Adipose tissue (tissue), 3 donors: ENCODE data around the gene CADM2. TPM values are rescaled to one million over a fixed set of nuclear protein-coding genes. Genes with fewer than 3 reads are reported as not detected.
"Not testable (repeated sequence)": the region's sequence is repeated elsewhere in the genome, so short reads cannot be mapped to it uniquely, and the experiment has no call there.

Source experiments
- H3K27ac ChIP-seq: one replicate; pipeline ENCODE4 v1.5.1; 2013; ENCODE audit warnings: low read depth, low read length
- WGBS, 3 donors: extraction: QIAGEN DNeasy Blood & Tissue Kit; methylation state at CpG; one replicate each; pipeline ENCODE4 v1.1.7; 2013; 5-methylcytosine and 5-hydroxymethylcytosine counted together
- polyA plus RNA-seq, 3 donors: library from polyadenylated mRNA; stranded (reverse); fragments of 200-250 nt; gene quantifications; one replicate each; pipeline ENCODE4 v1.2.3, GENCODE V29; 2013
- donor health status: healthy with polysubstance abuse.
- donor health status: Bipolar disorder and iron deficiency.
- donor health status: healthy.

CADM2 gene
- polyA plus RNA-seq, 3 donors: 0.22 to 2.5 (median 0.34) TPM

DNA sequence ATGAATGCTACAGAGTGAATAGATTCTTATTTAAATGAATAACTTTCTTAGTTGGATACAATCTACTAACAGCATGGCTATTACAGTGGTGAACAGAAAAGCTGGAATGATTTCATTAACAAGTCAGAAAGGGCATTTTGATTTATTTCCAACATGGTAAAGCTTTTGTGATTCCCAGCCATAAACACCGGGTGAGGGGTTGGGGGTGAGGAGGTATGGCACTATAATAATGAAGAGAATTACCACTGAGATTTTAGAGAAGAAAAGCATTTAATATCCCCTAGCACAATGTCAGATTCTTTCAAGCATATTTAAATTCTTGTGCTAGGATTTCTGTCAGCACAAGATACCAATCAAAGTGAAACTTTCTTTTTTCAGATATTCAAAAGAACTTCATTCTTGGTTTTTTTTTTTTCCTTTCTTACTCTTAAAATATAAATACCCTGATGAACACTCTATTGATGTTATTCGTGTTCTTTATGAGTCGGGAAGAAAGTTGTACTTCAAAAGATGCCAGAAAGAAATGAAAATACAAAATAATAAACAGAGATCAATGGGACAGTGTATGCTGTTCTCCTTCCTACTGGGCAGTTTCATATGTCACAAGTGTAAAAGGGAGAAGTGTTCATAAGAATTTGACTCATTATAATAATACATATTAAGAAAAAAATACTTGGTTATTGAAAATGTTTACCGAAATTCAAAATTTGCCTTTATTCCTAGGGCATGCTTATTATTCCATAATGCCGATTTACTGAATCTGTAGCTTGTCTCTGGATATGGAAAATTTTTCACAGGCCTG is 522.8 kb downstream of the CADM2 start:
- WGBS, 3 donors: 78 to 86% (median 82%) methylated on average over 5 of the region's 5 CpGs
- no peak overlapping the region for H3K27ac ChIP-seq

DNA sequence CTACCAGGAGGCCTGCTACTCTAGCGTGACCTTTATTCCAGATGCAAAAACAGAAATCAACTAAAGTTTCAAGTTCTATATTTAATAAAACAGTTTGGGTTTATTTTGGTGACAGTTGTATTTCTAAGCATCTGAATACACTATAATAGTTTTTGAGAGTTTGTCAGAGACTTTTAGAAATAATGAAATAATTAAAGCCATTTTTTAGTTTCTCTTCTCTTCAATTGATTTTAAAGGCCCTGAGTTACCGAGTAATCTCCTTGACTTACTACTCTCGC is 523.4 kb downstream of the CADM2 start:
- 82 to 93% (median 91%) methylated on average over 3 of the region's 3 CpGs for WGBS, 3 donors
- H3K27ac ChIP-seq: no peak overlapping the region

DNA sequence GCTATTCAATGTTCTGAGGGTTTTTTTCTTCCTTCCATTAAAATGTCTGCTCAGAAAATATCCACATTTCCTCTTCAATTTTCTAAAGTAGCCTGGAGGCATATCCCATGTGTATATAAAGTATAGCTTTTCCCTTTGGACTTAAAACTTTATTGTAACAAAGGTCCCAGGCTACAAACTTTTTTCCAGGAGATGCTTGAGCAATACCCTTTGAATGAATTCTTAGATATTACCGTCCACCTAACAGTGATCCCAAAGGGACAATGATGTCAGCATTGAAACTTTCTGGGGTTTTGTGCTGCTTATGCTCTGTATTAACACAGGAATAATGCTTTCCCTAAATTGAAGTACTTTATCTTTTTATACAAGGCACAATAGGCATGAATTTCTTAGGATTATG is 525.2 kb downstream of the CADM2 start:
- H3K27ac ChIP-seq: no peak overlapping the region
- 63 to 80% (median 72%) methylated on average over 1 of the region's 1 CpG for WGBS, 3 donors

DNA sequence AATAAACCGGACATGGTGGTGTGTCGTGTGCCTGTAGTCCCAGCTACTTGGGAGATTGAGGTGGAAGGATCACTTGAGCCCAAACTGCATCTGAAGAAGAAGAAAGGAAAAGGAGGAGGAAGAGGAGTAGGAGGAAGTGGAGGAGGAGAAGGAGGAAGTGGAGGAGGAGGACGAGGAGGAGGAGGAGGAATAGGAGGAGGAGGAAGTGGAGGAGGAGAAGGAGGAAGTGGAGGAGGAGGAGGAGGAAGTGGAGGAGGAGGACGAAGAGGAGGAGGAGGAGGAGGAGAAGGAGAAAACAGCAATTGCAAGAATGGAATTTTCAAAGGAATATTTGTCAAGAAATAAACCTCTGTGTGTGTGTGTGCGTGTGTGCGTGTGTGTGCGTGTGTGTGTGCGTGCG is 528.6 kb downstream of the CADM2 start:
- 79 to 81% (median 79%) methylated on average over 9 of the region's 9 CpGs for WGBS, 3 donors
- H3K27ac ChIP-seq: no peak overlapping the region

DNA sequence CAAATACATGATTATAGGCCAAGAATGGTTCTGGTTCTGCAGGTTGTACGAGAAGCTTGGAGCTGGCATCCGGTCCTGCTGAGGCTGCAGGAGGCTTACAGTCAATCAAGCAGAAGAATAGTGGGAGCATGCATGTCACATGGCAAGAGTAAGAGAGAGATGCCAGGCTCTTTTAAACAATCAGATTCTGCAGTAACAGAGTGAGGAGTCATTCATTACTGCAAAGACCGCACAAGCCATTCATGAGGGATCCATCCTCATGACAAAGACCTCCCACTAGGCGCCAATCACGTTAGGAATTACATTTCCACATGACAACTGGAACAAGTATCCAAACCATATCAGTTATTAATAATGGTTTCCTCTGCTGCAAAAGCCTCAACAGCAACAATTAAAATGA is 536.8 kb downstream of the CADM2 start:
- no peak overlapping the region for H3K27ac ChIP-seq
- 66 to 79% (median 74%) methylated on average over 5 of the region's 5 CpGs for WGBS, 3 donors

DNA sequence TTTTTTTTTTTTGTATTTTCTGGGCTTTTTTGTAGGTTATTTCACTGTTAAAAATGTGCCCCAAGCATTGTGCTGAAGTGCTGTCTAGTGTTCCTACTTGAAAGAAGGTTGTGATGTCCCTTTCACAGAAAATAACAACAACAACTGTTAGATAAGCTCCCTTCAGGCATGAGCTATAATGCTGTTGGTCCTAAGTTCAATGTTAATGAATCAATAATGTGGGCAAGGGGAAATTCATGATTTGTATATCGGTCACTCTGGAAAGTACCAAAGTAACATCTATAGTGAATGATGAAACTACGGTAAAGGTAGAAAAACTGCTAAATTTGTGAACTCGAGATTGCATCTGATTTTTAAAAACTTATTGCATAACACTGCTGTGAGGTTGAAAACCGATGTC is 539.4 kb downstream of the CADM2 start:
- 89 to 91% (median 90%) methylated on average over 4 of the region's 4 CpGs for WGBS, 3 donors

DNA sequence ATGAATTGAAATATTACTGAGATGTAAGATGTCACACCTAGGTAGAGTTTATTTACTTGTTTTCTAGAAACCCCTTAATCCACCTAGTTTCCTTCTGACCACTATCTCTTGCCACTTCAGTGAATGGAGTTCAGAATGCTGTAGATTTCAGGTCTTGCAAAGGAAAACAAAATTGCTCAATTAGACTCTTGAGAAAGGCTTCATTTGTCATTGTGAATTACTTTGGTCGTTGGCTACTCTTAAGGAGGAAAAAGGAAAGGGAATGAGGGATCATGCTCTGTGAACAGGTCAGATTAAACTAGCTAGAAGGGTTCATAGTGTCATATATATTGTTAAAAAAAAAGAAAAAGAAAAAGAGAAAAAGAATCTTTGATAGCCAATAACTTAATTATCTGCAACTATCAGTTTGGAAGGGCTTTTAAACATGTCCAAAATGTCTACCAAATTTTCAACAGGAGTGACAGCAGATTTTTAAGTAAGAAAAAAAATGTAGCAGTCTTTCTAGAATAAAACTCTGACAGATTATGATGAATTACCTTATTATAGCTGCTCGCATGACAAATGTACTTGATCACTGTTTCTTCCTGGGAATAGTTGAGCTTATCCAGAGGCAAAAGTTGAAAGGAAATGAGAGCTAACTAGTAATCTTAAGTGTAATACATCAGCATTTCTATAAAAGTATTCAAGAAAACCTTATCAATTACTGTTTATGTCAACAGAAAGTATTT is 543.5 kb downstream of the CADM2 start:
- WGBS, 3 donors: 35 to 38% (median 37%) methylated on average over 2 of the region's 2 CpGs
- no peak overlapping the region for H3K27ac ChIP-seq

More for the DNA sequence above, 539.4 kb downstream of the CADM2 start:
- H3K27ac ChIP-seq: no peak overlapping the region

DNA sequence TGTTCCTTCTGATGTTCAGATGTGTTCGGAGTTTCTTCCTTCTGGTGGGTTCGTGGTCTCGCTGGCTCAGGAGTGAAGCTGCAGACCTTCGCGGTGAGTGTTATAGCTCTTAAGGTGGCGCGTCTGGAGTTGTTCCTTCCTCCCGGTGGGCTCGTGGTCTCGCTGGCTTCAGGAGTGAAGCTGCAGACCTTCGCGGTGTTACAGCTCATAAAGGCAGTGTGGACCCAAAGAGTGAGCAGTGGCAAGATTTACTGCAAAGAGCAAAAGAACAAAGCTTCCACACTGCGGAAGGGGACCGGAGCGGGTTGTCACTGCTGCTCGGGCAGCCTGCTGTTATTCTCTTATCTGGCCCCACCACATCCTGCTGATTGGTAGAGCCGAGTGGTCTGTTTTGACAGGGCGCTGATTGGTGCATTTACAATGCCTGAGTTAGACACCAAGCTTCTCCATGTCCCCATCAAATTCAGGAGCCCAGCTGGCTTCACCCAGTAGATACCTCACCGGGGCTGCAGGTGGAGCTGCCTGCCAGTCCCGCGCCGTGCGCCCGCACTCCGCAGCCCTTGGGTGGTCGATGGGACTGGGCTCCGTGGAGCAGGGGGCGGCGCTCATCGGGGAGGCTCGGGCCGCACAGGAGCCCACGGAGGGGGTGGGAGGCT is 545.5 kb downstream of the CADM2 start:
- H3K27ac ChIP-seq: not testable (repeated sequence)
- WGBS, 3 donors: 83 to 90% (median 86%) methylated on average over 29 to 32 of the region's 33 CpGs

DNA sequence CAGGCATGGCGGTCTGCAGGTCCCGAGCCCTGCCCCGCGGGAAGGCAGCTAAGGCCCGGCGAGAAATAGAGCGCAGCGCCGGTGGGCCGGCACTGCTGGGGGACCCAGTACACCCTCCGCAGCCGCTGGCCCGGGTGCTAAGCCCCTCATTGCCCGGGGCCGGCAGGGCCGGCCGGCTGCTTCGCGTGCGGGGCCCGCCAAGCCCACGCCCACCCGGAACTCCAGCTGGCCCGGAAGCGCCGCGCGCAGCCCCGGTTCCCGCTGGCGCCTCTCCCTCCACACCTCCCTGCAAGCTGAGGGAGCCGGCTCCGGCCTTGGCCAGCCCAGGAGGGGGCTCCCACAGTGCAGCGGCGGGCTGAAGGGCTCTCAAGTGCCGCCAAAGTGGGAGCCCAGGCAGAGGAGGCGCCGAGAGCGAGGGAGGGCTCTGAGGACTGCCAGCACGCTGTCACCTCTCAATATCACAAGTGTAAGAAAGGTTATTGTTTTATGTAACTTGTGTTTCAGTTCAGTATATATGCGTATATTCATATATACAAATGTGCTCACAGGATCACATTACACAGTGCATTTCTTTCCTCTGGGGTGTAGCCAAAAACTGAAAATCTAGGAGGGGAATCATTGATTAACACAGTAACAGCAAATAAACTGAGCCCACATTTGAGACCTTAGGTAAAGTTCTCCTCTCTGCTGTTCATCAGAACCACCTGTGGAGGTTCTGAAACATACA is 546.2 kb downstream of the CADM2 start:
- WGBS, 3 donors: 87 to 90% (median 88%) methylated on average over 19 to 35 of the region's 41 CpGs

DNA sequence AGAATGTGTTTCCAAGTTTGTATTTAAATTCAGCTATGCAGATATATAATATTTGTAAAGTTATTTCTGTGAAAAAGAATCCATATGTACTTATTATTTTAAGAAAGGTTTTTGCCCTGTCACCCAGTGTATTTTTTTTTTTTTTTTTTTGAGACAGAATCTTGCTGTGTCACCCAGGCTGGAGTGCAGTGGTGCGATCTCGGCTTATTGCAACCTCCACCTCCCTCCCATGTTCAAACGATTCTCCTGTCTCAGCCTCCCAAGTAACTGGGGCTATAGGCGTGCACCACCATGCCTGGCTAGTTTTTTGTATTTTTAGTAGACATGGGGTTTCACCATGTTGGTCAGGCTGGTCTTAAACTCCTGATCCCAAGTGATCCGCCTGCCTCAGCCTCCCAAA is 548.3 kb downstream of the CADM2 start:
- WGBS, 3 donors: 83 to 90% (median 89%) methylated on average over 5 of the region's 5 CpGs
- not testable (repeated sequence) for H3K27ac ChIP-seq

More for the DNA sequence above, 546.2 kb downstream of the CADM2 start:
- H3K27ac ChIP-seq: not testable (repeated sequence)

DNA sequence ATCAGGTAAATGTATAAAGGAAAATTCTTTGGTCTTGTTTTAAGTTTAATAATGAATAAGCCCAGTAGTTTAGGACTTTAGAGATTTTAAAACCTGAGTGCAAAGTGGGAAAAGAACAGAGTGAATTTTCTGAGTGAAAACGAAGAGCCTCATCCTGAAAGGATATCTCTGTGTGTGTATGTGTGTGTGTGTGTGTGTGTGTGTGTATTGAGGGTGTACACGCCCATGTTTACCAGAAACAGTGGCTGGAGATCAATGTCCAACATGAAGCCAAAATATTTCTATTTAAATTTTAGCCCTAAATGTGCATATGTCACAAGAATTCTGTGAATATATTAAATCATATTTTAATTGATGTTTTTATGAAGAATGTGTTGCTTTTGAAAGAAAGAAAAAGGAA is 549.9 kb downstream of the CADM2 start:
- 48 to 57% (median 53%) methylated on average over 2 of the region's 2 CpGs for WGBS, 3 donors

DNA sequence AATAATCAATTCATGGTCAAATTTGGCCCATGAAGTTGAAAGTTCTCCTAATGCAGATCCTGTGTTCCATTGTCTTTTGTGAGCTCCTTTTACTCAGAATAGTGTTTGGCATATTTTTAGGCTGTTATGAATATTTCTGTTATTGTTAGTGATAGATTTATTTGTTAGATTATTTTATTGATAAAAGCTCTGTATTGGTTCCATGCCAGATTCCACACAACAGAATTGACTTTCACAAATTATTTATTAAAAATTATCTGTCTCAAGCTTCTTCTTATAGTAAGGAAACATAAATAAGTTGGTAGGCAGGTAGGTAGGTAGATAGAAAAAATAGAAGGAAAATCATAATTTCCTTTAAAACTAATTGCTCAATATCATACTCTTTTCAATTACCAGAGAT is 557.4 kb downstream of the CADM2 start:
- H3K27ac ChIP-seq: no peak overlapping the region

More for the DNA sequence above, 549.9 kb downstream of the CADM2 start:
- no peak overlapping the region for H3K27ac ChIP-seq

DNA sequence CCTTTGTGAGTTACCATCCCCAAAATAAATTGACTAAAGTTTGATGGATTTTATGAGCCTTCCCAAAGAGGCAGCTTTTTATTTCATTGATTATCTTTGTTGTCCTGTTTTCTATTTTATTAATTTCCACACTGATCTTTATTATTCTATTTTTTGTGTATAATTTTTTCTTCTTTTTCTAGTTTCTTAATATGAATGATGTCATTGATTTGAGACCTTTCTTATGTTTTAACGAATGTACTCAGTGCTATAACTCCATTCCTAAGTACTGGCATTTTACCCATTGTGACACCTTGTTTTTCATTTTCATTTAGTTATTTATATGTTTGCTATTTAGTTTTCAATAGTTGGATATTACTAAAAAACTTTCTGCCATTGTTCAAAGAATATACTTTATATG is 565.3 kb downstream of the CADM2 start:
- 84 to 94% (median 89%) methylated on average over 1 of the region's 1 CpG for WGBS, 3 donors
- H3K27ac ChIP-seq: no peak overlapping the region

DNA sequence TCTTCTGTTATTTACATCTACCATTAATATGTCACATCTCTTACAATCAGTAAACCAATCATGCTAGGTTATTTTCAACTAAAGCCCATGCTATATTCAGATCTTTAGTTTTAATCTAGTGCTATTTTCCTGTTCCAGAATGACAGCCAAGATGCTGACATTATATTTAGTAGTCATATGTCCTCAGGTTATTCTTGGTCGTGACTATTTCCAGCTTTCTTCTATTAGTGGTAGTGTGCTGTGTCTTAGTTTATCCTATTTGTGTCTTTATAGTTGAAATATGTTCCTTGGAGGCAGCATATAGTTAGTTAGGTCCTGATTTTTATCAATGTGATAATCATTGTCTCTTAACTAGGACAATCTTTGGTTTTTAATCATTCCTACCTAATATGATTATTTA is 566.5 kb downstream of the CADM2 start:
- no peak overlapping the region for H3K27ac ChIP-seq
- WGBS, 3 donors: 60 to 67% (median 64%) methylated on average over 1 of the region's 1 CpG

DNA sequence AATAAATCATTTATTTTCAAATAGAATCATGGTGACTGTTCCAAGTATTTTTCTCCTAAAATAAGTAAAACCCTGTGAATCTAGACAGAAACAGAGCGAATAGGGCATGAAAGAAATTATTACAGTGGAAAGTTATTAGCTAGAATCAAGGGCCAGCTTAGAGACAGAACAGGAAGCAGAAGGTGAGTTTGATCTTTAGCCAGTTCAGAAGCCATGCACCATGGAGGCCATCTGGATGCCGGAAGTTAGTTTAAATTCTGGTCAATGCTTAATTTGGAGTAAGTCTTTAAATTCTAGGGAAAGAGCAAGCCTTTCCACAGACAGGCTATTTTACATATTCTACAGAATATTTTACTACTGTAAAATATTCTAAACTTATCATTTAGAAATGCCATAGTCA is 574.8 kb downstream of the CADM2 start:
- 86 to 95% (median 87%) methylated on average over 2 of the region's 2 CpGs for WGBS, 3 donors
- H3K27ac ChIP-seq: no peak overlapping the region

DNA sequence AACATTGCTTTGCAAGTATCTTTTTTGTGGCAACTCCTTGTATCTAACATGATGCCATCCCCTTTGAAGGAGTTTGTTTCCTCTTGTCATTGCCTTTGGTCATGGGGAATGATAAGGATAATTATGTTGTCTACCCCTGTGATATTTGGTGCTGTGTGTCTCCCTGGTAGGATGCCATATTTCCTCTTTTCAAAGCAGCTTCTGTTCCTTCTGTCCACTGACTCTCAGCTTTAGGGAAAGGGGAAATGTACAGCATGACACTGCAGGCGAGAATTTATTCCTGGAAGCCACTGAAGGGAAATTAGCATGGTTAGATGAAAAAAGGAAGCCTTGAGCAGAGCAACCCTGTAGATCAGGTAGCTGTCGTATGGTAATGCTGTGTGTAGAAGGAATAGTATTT is 576.7 kb downstream of the CADM2 start:
- no peak overlapping the region for H3K27ac ChIP-seq
- WGBS, 3 donors: 38 to 64% (median 44%) methylated on average over 2 of the region's 2 CpGs

DNA sequence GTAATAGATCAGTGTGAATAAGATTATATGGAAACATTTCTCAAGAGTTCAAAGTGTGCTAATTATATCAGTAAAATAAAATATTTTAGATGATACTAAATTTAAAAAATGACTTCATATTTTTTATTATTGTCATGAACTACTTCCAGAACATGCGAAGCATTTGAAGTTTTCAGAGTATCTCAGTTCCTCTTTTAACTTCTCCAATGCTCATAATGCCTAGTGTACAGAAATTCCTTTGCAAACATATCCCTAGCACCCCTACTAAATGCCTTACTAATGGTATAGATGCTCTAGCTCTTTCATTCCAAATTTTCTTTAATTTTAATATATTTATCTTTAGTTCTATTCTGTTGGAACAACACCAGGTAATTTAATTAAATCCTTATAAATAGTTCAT is 580.4 kb downstream of the CADM2 start:
- WGBS, 3 donors: 52 to 85% (median 54%) methylated on average over 1 of the region's 1 CpG
- H3K27ac ChIP-seq: no peak overlapping the region

DNA sequence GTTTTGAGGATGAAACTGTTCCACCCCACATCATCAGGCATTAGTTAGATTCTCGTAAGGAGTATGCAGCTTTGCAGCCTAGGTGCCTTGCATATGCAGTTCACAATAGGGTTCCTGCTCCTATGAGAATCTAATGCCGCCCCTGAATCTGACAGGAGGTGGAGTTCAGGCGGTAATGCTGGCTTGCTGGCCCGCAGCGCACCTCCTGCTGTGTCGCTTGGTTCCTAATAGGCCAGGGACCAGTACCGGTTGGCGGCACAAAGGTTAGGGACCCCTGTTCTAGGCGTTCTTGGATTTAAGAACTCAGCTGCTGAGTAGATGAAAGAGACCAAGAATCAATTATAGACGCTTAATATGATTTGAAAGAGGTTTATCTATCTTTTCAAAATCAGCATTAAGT is 595.4 kb downstream of the CADM2 start:
- WGBS, 3 donors: 74 to 78% (median 77%) methylated on average over 10 of the region's 10 CpGs
- H3K27ac ChIP-seq: no peak overlapping the region
